ENCODE data around the gene KCTD21. TPM values are rescaled to one million over a fixed set of nuclear protein-coding genes. Genes with fewer than 3 reads are reported as not detected.
"Not testable (repeated sequence)": the region's sequence is repeated elsewhere in the genome, so short reads cannot be mapped to it uniquely, and the experiment has no call there.

KCTD21 gene, protein sequence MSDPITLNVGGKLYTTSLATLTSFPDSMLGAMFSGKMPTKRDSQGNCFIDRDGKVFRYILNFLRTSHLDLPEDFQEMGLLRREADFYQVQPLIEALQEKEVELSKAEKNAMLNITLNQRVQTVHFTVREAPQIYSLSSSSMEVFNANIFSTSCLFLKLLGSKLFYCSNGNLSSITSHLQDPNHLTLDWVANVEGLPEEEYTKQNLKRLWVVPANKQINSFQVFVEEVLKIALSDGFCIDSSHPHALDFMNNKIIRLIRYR
- 10 to 100 TPM; 22.4 to 31.8 TPM for total RNA-seq

- Mint-ChIP-seq H3K9me3 (no peaks in the 10 kb centered on the region), H3K4me1 (ENCODE audit: low read depth) (peaks cover 65% of the 10 kb centered on the region), H3K4me3 (peak within 1 kb of the TSS; percentile 90 to 98), H3K27me3 (ENCODE audit: low read depth) (no peaks in the 10 kb centered on the region), H3K36me3 (ENCODE audit: insufficient read depth in 2 of 2) (peaks cover 5 to 11% of the 10 kb centered on the region in 2 donors), H3K27ac (peak within 1 kb of the TSS; percentile 97)
- DNase-seq: peak; percentile 96 to 97
- ATAC-seq (replicated peaks in 1 of 2): peak; percentile 89
Observed at GRCh38 chr11:78188286-78189173, at the start of gene KCTD21, which contains the start of gene USP35. Gene KCTD21 (minus strand): TSS chr11:78188626. CDS start chr11:78174554, 14,072 bp downstream. Gene USP35 (plus strand): TSS chr11:78188919. CDS start chr11:78196246, 7,327 bp downstream.

- ATAC-seq (replicated peaks in 1 of 2) (no peak), DNase-seq (no peak)
- Mint-ChIP-seq H3K4me1 (ENCODE audit: low read depth) (no peaks in the 10 kb centered on the region), H3K4me3 (no peak overlapping the region), H3K36me3 (ENCODE audit: insufficient read depth in 2 of 2) (peaks cover 11 to 32% of the 10 kb centered on the region in 2 donors), H3K27me3 (ENCODE audit: low read depth) (no peaks in the 10 kb centered on the region), H3K9me3 (peaks cover 15 to 16% of the 10 kb centered on the region in 2 donors), H3K27ac (peak overlapping the region; percentile 9)
Observed at GRCh38 chr11:78237293-78238046, 49.0 kb upstream of the KCTD21 start.

- H3K4me3 Mint-ChIP-seq: no peak overlapping the region
- peaks cover 4 to 8% of the 10 kb centered on the region in 2 donors for H3K9me3 Mint-ChIP-seq
- H3K27ac Mint-ChIP-seq: no peak overlapping the region
- H3K36me3 Mint-ChIP-seq (ENCODE audit: insufficient read depth in 2 of 2): peaks cover 5 to 17% of the 10 kb centered on the region in 2 donors
- H3K27me3 Mint-ChIP-seq (ENCODE audit: low read depth): no peaks in the 10 kb centered on the region
- peaks cover 26% of the 10 kb centered on the region for H3K4me1 Mint-ChIP-seq (ENCODE audit: low read depth)
- ATAC-seq (replicated peaks in 1 of 2): no peak
- DNase-seq: no peak
Observed at GRCh38 chr11:78234006-78234405, 45.6 kb upstream of the KCTD21 start.

- H3K27ac Mint-ChIP-seq; H3K27me3 Mint-ChIP-seq (ENCODE audit: low read depth); H3K4me3 Mint-ChIP-seq; DNase-seq; H3K9me3 Mint-ChIP-seq; ATAC-seq (replicated peaks in 1 of 2): not testable (repeated sequence)
- H3K36me3 Mint-ChIP-seq (ENCODE audit: insufficient read depth in 2 of 2): peaks cover 5 to 16% of the 10 kb centered on the region in 2 donors
- peaks cover 34% of the 10 kb centered on the region for H3K4me1 Mint-ChIP-seq (ENCODE audit: low read depth)
Observed at GRCh38 chr11:78233046-78233445, 44.6 kb upstream of the KCTD21 start.

- no peak for DNase-seq
- Mint-ChIP-seq H3K9me3 (peaks cover 0 to 2% of the 10 kb centered on the region in 2 donors), H3K27me3 (ENCODE audit: low read depth) (no peaks in the 10 kb centered on the region), H3K4me1 (ENCODE audit: low read depth) (peaks cover 44% of the 10 kb centered on the region), H3K27ac (peak overlapping the region; percentile 41), H3K36me3 (ENCODE audit: insufficient read depth in 2 of 2) (peaks cover 2 to 11% of the 10 kb centered on the region in 2 donors), H3K4me3 (no peak overlapping the region)
- no peak for ATAC-seq (replicated peaks in 1 of 2)
Observed at GRCh38 chr11:78231962-78232501, 43.6 kb upstream of the KCTD21 start.

GRCh38 chr11:78230161-78230877 is 41.9 kb upstream of the KCTD21 start:
- ATAC-seq (replicated peaks in 1 of 2) (no peak), DNase-seq (no peak)
- Mint-ChIP-seq H3K27ac (no peak overlapping the region), H3K4me3 (no peak overlapping the region), H3K9me3 (peaks cover 0 to 2% of the 10 kb centered on the region in 2 donors), H3K4me1 (ENCODE audit: low read depth) (peaks cover 54% of the 10 kb centered on the region), H3K27me3 (ENCODE audit: low read depth) (no peaks in the 10 kb centered on the region), H3K36me3 (ENCODE audit: insufficient read depth in 2 of 2) (peaks cover 3 to 9% of the 10 kb centered on the region in 2 donors)

GRCh38 chr11:78229106-78229505 is 40.7 kb upstream of the KCTD21 start:
- ATAC-seq (replicated peaks in 1 of 2): no peak
- Mint-ChIP-seq H3K27me3 (ENCODE audit: low read depth) (no peaks in the 10 kb centered on the region), H3K4me1 (ENCODE audit: low read depth) (peaks cover 66% of the 10 kb centered on the region), H3K4me3 (no peak overlapping the region), H3K27ac (no peak overlapping the region), H3K36me3 (ENCODE audit: insufficient read depth in 2 of 2) (peaks cover 9 to 15% of the 10 kb centered on the region in 2 donors), H3K9me3 (peaks cover 0 to 2% of the 10 kb centered on the region in 2 donors)
- no peak for DNase-seq

DNA sequence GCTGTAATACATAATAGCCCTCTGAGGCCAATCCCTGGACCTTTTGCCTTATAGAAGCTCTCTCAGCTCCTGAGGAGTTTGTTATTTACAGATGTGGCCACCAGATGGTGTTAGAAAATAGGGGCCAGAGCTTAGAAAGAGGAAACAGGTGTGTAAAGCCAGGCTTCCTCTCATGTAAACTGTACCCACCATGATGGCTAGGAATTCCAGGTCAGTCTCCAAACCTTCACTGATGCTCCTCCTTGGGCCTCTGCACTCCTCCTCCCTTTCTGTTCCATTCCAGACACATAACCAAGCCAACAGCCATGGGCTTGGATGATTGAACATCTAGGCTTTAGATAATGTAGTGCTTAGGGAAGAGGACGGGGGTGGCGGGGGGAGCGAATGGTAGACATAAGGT is 40.0 kb upstream of the KCTD21 start:
- Mint-ChIP-seq H3K9me3 (peaks cover 0 to 2% of the 10 kb centered on the region in 2 donors), H3K27ac (peak overlapping the region; percentile 88), H3K4me3 (no peak overlapping the region), H3K27me3 (ENCODE audit: low read depth) (no peaks in the 10 kb centered on the region), H3K36me3 (ENCODE audit: insufficient read depth in 2 of 2) (peaks cover 10 to 17% of the 10 kb centered on the region in 2 donors), H3K4me1 (ENCODE audit: low read depth) (peaks cover 72% of the 10 kb centered on the region)
- DNase-seq: peak; percentile 19 to 27
- ATAC-seq (replicated peaks in 1 of 2): no peak

GRCh38 chr11:78227921-78228320 is 39.5 kb upstream of the KCTD21 start:
- H3K9me3 Mint-ChIP-seq: peaks cover 0 to 2% of the 10 kb centered on the region in 2 donors
- peaks cover 10 to 21% of the 10 kb centered on the region in 2 donors for H3K36me3 Mint-ChIP-seq (ENCODE audit: insufficient read depth in 2 of 2)
- H3K27me3 Mint-ChIP-seq (ENCODE audit: low read depth): no peaks in the 10 kb centered on the region
- peak overlapping the region in 1 of 2 donors; percentile 22 for H3K4me3 Mint-ChIP-seq
- H3K4me1 Mint-ChIP-seq (ENCODE audit: low read depth): peaks cover 75% of the 10 kb centered on the region
- H3K27ac Mint-ChIP-seq: peak overlapping the region; percentile 88
- ATAC-seq (replicated peaks in 1 of 2): no peak
- no peak for DNase-seq

GRCh38 chr11:78226684-78227680 is 38.6 kb upstream of the KCTD21 start:
- Mint-ChIP-seq H3K36me3 (ENCODE audit: insufficient read depth in 2 of 2) (peaks cover 10 to 21% of the 10 kb centered on the region in 2 donors), H3K27ac (peak overlapping the region; percentile 88), H3K27me3 (ENCODE audit: low read depth) (no peaks in the 10 kb centered on the region), H3K9me3 (peaks cover 0 to 2% of the 10 kb centered on the region in 2 donors), H3K4me1 (ENCODE audit: low read depth) (peaks cover 71% of the 10 kb centered on the region), H3K4me3 (peak overlapping the region; percentile 69 to 72)
- peak; percentile 83 to 86 for ATAC-seq (replicated peaks in 1 of 2)
- DNase-seq: peak; percentile 41 to 42

DNA sequence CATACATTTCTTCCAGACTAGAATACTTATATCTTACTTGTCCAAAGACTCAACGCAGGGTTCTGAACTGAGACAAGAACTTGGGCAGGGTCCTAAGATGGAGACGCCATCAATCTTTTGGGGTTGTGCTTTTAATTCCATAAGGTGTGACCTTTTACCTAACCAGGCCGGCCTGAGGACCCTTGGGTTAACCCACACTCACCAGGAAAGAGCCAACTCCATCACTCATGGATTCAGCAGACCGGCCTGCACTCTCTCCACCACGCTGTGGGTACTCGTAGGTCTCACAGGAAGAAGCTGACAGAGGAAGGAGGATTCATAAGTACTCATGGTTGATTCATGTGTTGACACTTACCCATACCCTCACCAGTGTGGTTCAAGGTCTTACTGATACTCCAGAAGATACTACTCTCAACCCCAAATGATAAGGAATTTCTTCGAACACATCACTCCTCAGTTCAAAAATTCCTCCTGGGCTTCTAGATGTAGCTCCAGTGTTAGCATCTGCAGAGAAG is 36.5 kb upstream of the KCTD21 start:
- Mint-ChIP-seq H3K9me3 (peaks cover 0 to 2% of the 10 kb centered on the region in 2 donors), H3K4me1 (ENCODE audit: low read depth) (peaks cover 73% of the 10 kb centered on the region), H3K36me3 (ENCODE audit: insufficient read depth in 2 of 2) (peaks cover 16 to 21% of the 10 kb centered on the region in 2 donors), H3K27ac (peak overlapping the region; percentile 3), H3K4me3 (peak overlapping the region in 1 of 2 donors; percentile 6), H3K27me3 (ENCODE audit: low read depth) (no peaks in the 10 kb centered on the region)
- ATAC-seq (replicated peaks in 1 of 2): peak; percentile 49 to 64
- peak; percentile 28 to 32 for DNase-seq
